Neural progenitor cell (in vitro differentiated cells): Measurements from ENCODE around the gene FAM180A. TPM values are rescaled to one million over a fixed set of nuclear protein-coding genes. Genes with fewer than 3 reads are reported as not detected.

Source experiments
- DNase-seq: peaks from one replicate; pipeline ENCODE4 v3.0.0-alpha.2; 2016; ENCODE audit warnings: low spot score
- H2AFZ ChIP-seq: fragments of 200-600 bp; sonication (generic); replicated peaks from 2 replicates; pipeline ENCODE4 v1.6.1; 2016; ENCODE audit warnings: antibody characterized with exemption
- H3F3A ChIP-seq: fragments of 200-600 bp; sonication (generic); 2 replicates; pipeline ENCODE4 v1.6.1; 2016; ENCODE audit warnings: antibody characterized with exemption, low read depth
- H3K27ac ChIP-seq: fragments of 200-600 bp; sonication (generic); 2 replicates; pipeline ENCODE4 v1.5.1; 2016; ENCODE audit warnings: mild to moderate bottlenecking
- H3K27me3 ChIP-seq: fragments of 200-600 bp; sonication (generic); 2 replicates; pipeline ENCODE4 v1.6.1; 2016; ENCODE audit warnings: mild to moderate bottlenecking, moderate library complexity
- H3K36me3 ChIP-seq: fragments of 200-600 bp; sonication (generic); 2 replicates; pipeline ENCODE4 v1.5.1; 2016
- H3K4me1 ChIP-seq: fragments of 200-600 bp; sonication (generic); 2 replicates; pipeline ENCODE4 v1.6.1; 2016; ENCODE audit warnings: mixed run types
- H3K4me2 ChIP-seq: fragments of 200-600 bp; sonication (generic); 2 replicates; pipeline ENCODE4 v1.6.1; 2016
- H3K4me3 ChIP-seq: fragments of 200-600 bp; sonication (generic); 2 replicates; pipeline ENCODE4 v1.5.1; 2016
- H3K79me2 ChIP-seq: fragments of 200-600 bp; sonication (generic); 2 replicates; pipeline ENCODE4 v1.6.1; 2016; ENCODE audit warnings: low read depth
- H3K9ac ChIP-seq: fragments of 200-600 bp; sonication (generic); 2 replicates; pipeline ENCODE4 v1.6.1; 2016
- H3K9me3 ChIP-seq: fragments of 200-600 bp; sonication (generic); 2 replicates; pipeline ENCODE4 v1.5.1; 2016; ENCODE audit warnings: low read depth
- H4K20me1 ChIP-seq: fragments of 200-600 bp; sonication (generic); 2 replicates; pipeline ENCODE4 v1.6.1; 2016; ENCODE audit warnings: low read depth
- H3K27ac Mint-ChIP-seq: 3 replicates; pipeline ENCODE4 v1.8.0; 2021; ENCODE audit warnings: mixed read lengths
- H3K27me3 Mint-ChIP-seq: 2 replicates; pipeline ENCODE4 v1.8.0; 2022; ENCODE audit warnings: low read depth, mild to moderate bottlenecking, inconsistent platforms, moderate library complexity, mixed read lengths; ENCODE audit not compliant: insufficient read depth
- H3K36me3 Mint-ChIP-seq: 3 replicates; pipeline ENCODE4 v1.8.0; 2021; ENCODE audit warnings: mixed read lengths
- H3K4me1 Mint-ChIP-seq: 3 replicates; pipeline ENCODE4 v1.8.0; 2021; ENCODE audit warnings: mixed read lengths
- H3K4me3 Mint-ChIP-seq: 3 replicates; pipeline ENCODE4 v1.8.0; 2021; ENCODE audit warnings: mild to moderate bottlenecking, moderate library complexity, mixed read lengths
- H3K9me3 Mint-ChIP-seq: 3 replicates; pipeline ENCODE4 v1.8.0; 2020; ENCODE audit warnings: mixed read lengths
- EZH2 ChIP-seq: fragments of 200-600 bp; sonication (generic); IDR thresholded peaks from 2 replicates; pipeline ENCODE4 v1.6.1; 2017; ENCODE audit warnings: antibody characterized with exemption, mild to moderate bottlenecking, moderate library complexity
- EZH2phosphoT487 ChIP-seq: fragments of 200-600 bp; sonication (generic); IDR thresholded peaks from 2 replicates; pipeline ENCODE4 v1.6.1; 2017; ENCODE audit warnings: antibody characterized with exemption
- total RNA-seq: library from RNA; depleted of rRNA; stranded (reverse); fragments of >200 nt; gene quantifications from 2 replicates; pipeline ENCODE4 v1.2.3, GENCODE V29; 2015; ENCODE audit warnings: low replicate concordance
- TF ChIP-seq, protein P1 (sequence below): fragments of 200-600 bp; sonication (generic); IDR thresholded peaks from 2 replicates; pipeline ENCODE4 v1.5.1; 2017; ENCODE audit warnings: antibody characterized with exemption, mild to moderate bottlenecking

The FAM180A gene
- total RNA-seq, 1 donor from 2014 or later: not detected

DNA sequence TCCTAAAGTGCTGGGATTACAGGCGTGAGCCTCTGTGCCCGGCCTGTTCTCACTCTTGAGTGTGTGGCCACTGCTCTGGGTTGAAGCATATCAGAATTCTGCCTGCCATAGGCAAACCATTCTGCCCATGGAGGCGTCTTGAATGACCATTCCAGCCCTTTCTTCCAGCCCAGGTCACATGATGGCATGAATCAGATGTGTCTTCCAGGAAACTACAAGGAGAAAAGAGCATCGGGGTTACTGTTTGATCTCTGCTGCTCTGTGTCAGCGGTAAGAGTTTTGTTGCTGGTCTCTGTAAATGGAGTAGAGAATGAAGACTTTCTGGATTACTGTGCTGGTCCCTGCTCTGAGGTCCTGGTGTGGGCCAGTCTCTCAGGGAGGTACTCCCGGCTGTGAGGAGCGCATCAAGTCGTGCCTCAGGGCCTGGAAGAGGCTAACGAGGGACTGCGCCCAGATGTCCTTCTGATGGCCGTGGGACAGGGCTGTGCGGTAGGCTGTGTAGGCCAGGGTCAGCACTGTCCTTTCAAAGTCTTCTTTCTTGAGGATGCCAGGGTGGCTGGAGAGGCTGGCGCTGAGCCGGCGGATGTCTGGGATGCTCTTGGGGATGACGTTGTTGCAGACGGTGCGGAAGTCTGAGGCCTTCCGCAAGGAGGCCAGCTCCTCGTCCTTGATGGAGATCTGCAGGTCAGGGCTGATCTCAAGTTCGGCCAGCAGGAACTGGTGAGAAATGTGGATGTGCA is 14.8 kb downstream of the FAM180A start:
- Histone ChIP-seq H2AFZ (no peak overlapping the region), H3F3A (peaks cover 2% of the 10 kb centered on the region), H3K27me3 (no peaks in the 10 kb centered on the region), H3K9me3 (no peaks in the 10 kb centered on the region), H3K9ac (no peak overlapping the region), H3K4me3 (no peak overlapping the region), H3K27ac (no peak overlapping the region), H3K4me1 (no peaks in the 10 kb centered on the region), H3K79me2 (no peaks in the 10 kb centered on the region), H3K36me3 (no peaks in the 10 kb centered on the region), H3K4me2 (no peak overlapping the region), H4K20me1 (no peaks in the 10 kb centered on the region)
- no peaks in the 10 kb centered on the region for H3K9me3 Mint-ChIP-seq
- TF ChIP-seq EZH2 (no peak), EZH2phosphoT487 (no peak)
- TF ChIP-seq, protein P1, sequence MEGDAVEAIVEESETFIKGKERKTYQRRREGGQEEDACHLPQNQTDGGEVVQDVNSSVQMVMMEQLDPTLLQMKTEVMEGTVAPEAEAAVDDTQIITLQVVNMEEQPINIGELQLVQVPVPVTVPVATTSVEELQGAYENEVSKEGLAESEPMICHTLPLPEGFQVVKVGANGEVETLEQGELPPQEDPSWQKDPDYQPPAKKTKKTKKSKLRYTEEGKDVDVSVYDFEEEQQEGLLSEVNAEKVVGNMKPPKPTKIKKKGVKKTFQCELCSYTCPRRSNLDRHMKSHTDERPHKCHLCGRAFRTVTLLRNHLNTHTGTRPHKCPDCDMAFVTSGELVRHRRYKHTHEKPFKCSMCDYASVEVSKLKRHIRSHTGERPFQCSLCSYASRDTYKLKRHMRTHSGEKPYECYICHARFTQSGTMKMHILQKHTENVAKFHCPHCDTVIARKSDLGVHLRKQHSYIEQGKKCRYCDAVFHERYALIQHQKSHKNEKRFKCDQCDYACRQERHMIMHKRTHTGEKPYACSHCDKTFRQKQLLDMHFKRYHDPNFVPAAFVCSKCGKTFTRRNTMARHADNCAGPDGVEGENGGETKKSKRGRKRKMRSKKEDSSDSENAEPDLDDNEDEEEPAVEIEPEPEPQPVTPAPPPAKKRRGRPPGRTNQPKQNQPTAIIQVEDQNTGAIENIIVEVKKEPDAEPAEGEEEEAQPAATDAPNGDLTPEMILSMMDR: no peak
- peaks cover 10% of the 10 kb centered on the region for H3K4me1 Mint-ChIP-seq
- DNase-seq: no peak
- H3K4me3 Mint-ChIP-seq: no peak overlapping the region
- no peaks in the 10 kb centered on the region for H3K36me3 Mint-ChIP-seq
- peak overlapping the region; percentile 54 for H3K27ac Mint-ChIP-seq
- peaks cover 2% of the 10 kb centered on the region for H3K27me3 Mint-ChIP-seq

DNA sequence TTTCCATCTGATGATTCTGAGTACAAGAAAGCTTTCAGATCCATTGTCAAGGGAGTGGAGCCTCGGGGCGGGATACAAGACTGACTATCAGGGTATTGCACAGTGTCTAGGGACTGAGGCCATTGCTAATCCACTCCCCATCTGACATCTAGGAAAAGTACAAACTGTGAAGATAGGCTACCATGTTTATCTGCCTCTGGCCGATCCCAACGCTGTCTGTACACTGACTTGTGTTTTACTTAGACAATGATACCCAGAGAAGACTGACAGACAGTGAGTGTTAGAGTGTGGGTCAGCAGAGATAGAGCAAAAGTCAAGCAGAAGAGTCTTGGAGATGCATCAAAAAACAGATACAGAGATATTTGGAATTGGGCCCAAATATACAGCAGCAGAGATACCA is 17.5 kb downstream of the FAM180A start:
- Histone ChIP-seq H3K36me3 (no peaks in the 10 kb centered on the region), H2AFZ (no peak overlapping the region)
- no peak overlapping the region for H3K4me3 Mint-ChIP-seq

DNA sequence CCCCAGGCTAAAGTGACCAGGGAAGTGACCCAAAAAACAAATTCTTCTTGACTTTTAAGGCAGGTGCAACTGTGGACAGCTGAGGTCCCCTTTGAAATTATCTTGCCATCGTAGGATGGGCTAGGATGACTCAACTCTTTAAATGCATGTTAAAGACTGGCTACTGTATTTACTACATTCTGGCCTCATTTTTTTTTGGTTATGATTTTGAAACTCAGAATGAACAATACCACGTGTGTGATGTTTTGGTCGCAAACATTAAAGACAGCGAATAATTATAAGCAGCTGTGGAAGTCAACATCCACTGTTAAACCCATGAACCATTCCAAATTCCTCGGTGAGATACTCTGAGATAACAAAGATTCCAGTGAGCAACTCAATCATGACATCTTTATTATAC is 19.4 kb downstream of the FAM180A start:
- Histone ChIP-seq H3K36me3 (no peaks in the 10 kb centered on the region), H4K20me1 (no peaks in the 10 kb centered on the region), H3K9ac (no peak overlapping the region), H3K4me3 (no peak overlapping the region), H2AFZ (no peak overlapping the region), H3K79me2 (no peaks in the 10 kb centered on the region), H3K9me3 (no peaks in the 10 kb centered on the region), H3K27ac (no peak overlapping the region), H3F3A (peaks cover 13% of the 10 kb centered on the region), H3K4me2 (no peak overlapping the region), H3K27me3 (no peaks in the 10 kb centered on the region), H3K4me1 (peaks cover 16% of the 10 kb centered on the region)
- H3K9me3 Mint-ChIP-seq: no peaks in the 10 kb centered on the region
- peaks cover 30% of the 10 kb centered on the region for H3K4me1 Mint-ChIP-seq
- H3K4me3 Mint-ChIP-seq: no peak overlapping the region
- TF ChIP-seq EZH2: no peak
- TF ChIP-seq EZH2phosphoT487: no peak
- TF ChIP-seq, protein P1: no peak
- H3K27me3 Mint-ChIP-seq: peaks cover 5% of the 10 kb centered on the region
- no peaks in the 10 kb centered on the region for H3K36me3 Mint-ChIP-seq
- DNase-seq: no peak
- no peak overlapping the region for H3K27ac Mint-ChIP-seq

More for the DNA sequence above, 17.5 kb downstream of the FAM180A start:
- no peak overlapping the region for H3K9ac ChIP-seq
- no peak overlapping the region for H3K4me2 ChIP-seq
- Mint-ChIP-seq H3K4me1 (peaks cover 28% of the 10 kb centered on the region), H3K27ac (no peak overlapping the region), H3K27me3 (peaks cover 2% of the 10 kb centered on the region), H3K36me3 (no peaks in the 10 kb centered on the region), H3K9me3 (no peaks in the 10 kb centered on the region)
- no peak overlapping the region for H3K4me3 ChIP-seq
- no peak for DNase-seq
- peaks cover 16% of the 10 kb centered on the region for H3K4me1 ChIP-seq
- H3K27ac ChIP-seq: no peak overlapping the region
- no peaks in the 10 kb centered on the region for H3K27me3 ChIP-seq
- no peaks in the 10 kb centered on the region for H3K79me2 ChIP-seq
- H4K20me1 ChIP-seq: no peaks in the 10 kb centered on the region
- TF ChIP-seq, protein P1: no peak
- no peak for TF ChIP-seq EZH2phosphoT487
- no peak for TF ChIP-seq EZH2
- H3K9me3 ChIP-seq: no peaks in the 10 kb centered on the region
- peaks cover 13% of the 10 kb centered on the region for H3F3A ChIP-seq
